Esophagus muscularis mucosa (tissue), 4 donors: ENCODE data around the gene UBIAD1. TPM values are rescaled to one million over a fixed set of nuclear protein-coding genes. Genes with fewer than 3 reads are reported as not detected.

Source experiments
- DNase-seq: peaks from one replicate; pipeline ENCODE4 v3.0.0-alpha.2; 2017; ENCODE audit errors: extremely low spot score
- H3K27ac ChIP-seq, 4 donors: fragments of 200-600 bp; sonication (generic); replicated peaks in 1 of 4; 1 replicate in 3 of 4; 2 replicates in 1 of 4; pipeline ENCODE4 v1.5.1; 2016 to 2019; ENCODE audit warnings: mild to moderate bottlenecking in 1 of 4
- H3K27me3 ChIP-seq, 4 donors: fragments of 200-600 bp; sonication (generic); one replicate each; pipeline versions ENCODE4 v1.5.1 to v1.6.0; 2016 to 2019
- H3K36me3 ChIP-seq, 4 donors: fragments of 200-600 bp; sonication (generic); one replicate each; pipeline ENCODE4 v1.5.1; 2016 to 2019
- H3K4me1 ChIP-seq, 4 donors: fragments of 200-600 bp; sonication (generic); one replicate each; pipeline ENCODE4 v1.5.1; 2016 to 2019
- H3K4me3 ChIP-seq, 4 donors: fragments of 200-600 bp; sonication (generic); 1 replicate in 2 of 4; 2 replicates in 2 of 4; pipeline ENCODE4 v1.5.1; 2016 to 2019; ENCODE audit warnings: mild to moderate bottlenecking in 4 of 4, moderate library complexity in 1 of 4
- H3K9me3 ChIP-seq, 4 donors: fragments of 200-600 bp; sonication (generic); 1 replicate in 3 of 4; 2 replicates in 1 of 4; pipeline ENCODE4 v1.5.1; 2016 to 2019
- EP300 ChIP-seq: sonication (generic); formaldehyde crosslinking; IDR thresholded peaks from one replicate; pipeline ENCODE4 v1.6.1; 2017; ENCODE audit warnings: antibody characterized with exemption
- POLR2A ChIP-seq: fragments of 450-650 bp; IDR thresholded peaks from one replicate; pipeline ENCODE4 v1.6.1; 2017; ENCODE audit warnings: antibody characterized with exemption, moderate library complexity, mild to moderate bottlenecking, low read depth
- POLR2AphosphoS5 ChIP-seq, 2 donors: sonication (generic); formaldehyde crosslinking; IDR thresholded peaks; one replicate each; pipeline ENCODE4 v1.6.1; 2017; ENCODE audit warnings: antibody characterized with exemption in 2 of 2
- WGBS: methylation state at CpG from one replicate; pipeline ENCODE4 v1.1.5; 2018; 5-methylcytosine and 5-hydroxymethylcytosine counted together
- intact Hi-C: fragments of 100-400 bp; cut with DNase I; formaldehyde crosslinking; loops from one replicate; pipeline ENCODE4 v1.15.1; 2023
- total RNA-seq, 4 donors: library from RNA; depleted of rRNA; stranded (reverse); fragments of >200 nt; gene quantifications; one replicate each; pipeline versions ENCODE4 v1.1.0 to v1.2.1, GENCODE V29; 2016
- TF ChIP-seq, protein P1 (sequence below), 3 experiments: fragments of 200-600 bp in 2 of 3; fragments of 450-650 bp in 1 of 3; sonication (generic) in 2 of 3; IDR thresholded peaks; one replicate each; pipeline ENCODE4 v1.5.1; 2017 to 2019; ENCODE audit warnings: antibody characterized with exemption in 3 of 3, mild to moderate bottlenecking in 2 of 3, moderate library complexity in 1 of 3

Gene UBIAD1
- 10 to 100 TPM; 10.4 to 15.9 (median 14.0) TPM for total RNA-seq

GRCh38 chr1:11272832-11273594 lies at the start of gene UBIAD1:
Gene UBIAD1 (plus strand): TSS chr1:11273198. CDS start chr1:11273532, 334 bp downstream.
- Histone ChIP-seq H3K27ac (peak within 1 kb of the TSS; percentile 87 to 92 (median 90)), H3K27me3 (peaks cover 0 to 2% (median 0%) of the 10 kb centered on the region in 4 donors), H3K4me3 (peak within 1 kb of the TSS; percentile 67 to 91 (median 81)), H3K9me3 (no peaks in the 10 kb centered on the region), H3K4me1 (peaks cover 26 to 38% (median 35%) of the 10 kb centered on the region in 4 donors), H3K36me3 (peaks cover 0 to 13% (median 2%) of the 10 kb centered on the region in 4 donors)
- intact Hi-C loops: no loop called here
- TF ChIP-seq EP300 (no peak), POLR2A (no peak), POLR2AphosphoS5 (IDR thresholded peaks at IDR 0.05) (peak; percentile 70 to 79)
- TF ChIP-seq, protein P1, sequence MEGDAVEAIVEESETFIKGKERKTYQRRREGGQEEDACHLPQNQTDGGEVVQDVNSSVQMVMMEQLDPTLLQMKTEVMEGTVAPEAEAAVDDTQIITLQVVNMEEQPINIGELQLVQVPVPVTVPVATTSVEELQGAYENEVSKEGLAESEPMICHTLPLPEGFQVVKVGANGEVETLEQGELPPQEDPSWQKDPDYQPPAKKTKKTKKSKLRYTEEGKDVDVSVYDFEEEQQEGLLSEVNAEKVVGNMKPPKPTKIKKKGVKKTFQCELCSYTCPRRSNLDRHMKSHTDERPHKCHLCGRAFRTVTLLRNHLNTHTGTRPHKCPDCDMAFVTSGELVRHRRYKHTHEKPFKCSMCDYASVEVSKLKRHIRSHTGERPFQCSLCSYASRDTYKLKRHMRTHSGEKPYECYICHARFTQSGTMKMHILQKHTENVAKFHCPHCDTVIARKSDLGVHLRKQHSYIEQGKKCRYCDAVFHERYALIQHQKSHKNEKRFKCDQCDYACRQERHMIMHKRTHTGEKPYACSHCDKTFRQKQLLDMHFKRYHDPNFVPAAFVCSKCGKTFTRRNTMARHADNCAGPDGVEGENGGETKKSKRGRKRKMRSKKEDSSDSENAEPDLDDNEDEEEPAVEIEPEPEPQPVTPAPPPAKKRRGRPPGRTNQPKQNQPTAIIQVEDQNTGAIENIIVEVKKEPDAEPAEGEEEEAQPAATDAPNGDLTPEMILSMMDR (IDR thresholded peaks at IDR 0.05): peak in 2 of 3 experiments; percentile 7 to 23
- 2% methylated on average over 6 of the region's 64 CpGs for WGBS
- DNase-seq: peak; percentile 97

GRCh38 chr1:11227106-11228077 lies 45.6 kb upstream of the UBIAD1 start:
- Histone ChIP-seq H3K36me3 (peaks cover 48 to 88% (median 76%) of the 10 kb centered on the region in 4 donors), H3K27me3 (no peaks in the 10 kb centered on the region), H3K27ac (no peak overlapping the region), H3K4me1 (no peaks in the 10 kb centered on the region), H3K4me3 (no peak overlapping the region), H3K9me3 (no peaks in the 10 kb centered on the region)
- DNase-seq: no peak
- no peak for TF ChIP-seq POLR2A
- TF ChIP-seq, protein P1 (IDR thresholded peaks at IDR 0.05): no peak
- TF ChIP-seq POLR2AphosphoS5 (IDR thresholded peaks at IDR 0.05): no peak
- no peak for TF ChIP-seq EP300
- WGBS: 86% methylated on average over 10 of the region's 10 CpGs
- intact Hi-C loops: no loop called here

DNA sequence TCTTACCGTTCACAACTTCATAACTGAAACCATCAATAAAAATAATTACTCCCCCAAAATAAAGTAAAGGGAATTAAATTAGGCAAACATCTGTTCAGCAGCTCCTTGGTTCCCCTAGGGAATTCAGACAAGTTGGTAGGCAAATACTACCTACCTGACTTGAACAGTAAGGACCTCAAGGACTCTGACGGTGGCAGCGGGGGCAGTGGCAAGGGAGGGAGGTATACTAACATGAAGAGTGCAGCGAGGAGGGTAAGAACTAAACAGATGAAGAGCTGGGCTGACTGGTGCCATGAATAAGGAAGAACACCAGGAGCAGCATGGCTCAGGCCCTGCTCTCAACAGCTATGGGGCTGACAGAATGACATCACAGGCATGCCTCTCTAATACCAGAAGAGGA lies 43.8 kb upstream of the UBIAD1 start:
- H3K9me3 ChIP-seq: no peaks in the 10 kb centered on the region
- no peak overlapping the region for H3K4me3 ChIP-seq
- H3K27me3 ChIP-seq: no peaks in the 10 kb centered on the region
- H3K36me3 ChIP-seq: peaks cover 61 to 96% (median 84%) of the 10 kb centered on the region in 4 donors
- intact Hi-C loops: no loop called here
- no peak for DNase-seq
- WGBS: 96% methylated on average over 4 of the region's 4 CpGs
- H3K27ac ChIP-seq: no peak overlapping the region
- TF ChIP-seq POLR2AphosphoS5 (IDR thresholded peaks at IDR 0.05) (no peak), EP300 (no peak), POLR2A (no peak)
- TF ChIP-seq, protein P1 (IDR thresholded peaks at IDR 0.05): no peak
- no peaks in the 10 kb centered on the region for H3K4me1 ChIP-seq

GRCh38 chr1:11233208-11233607 lies 39.8 kb upstream of the UBIAD1 start:
- Histone ChIP-seq H3K27me3 (no peaks in the 10 kb centered on the region), H3K27ac (no peak overlapping the region), H3K4me1 (peaks cover 12 to 17% (median 15%) of the 10 kb centered on the region in 4 donors), H3K4me3 (no peak overlapping the region), H3K9me3 (no peaks in the 10 kb centered on the region), H3K36me3 (peaks cover 72 to 99% (median 94%) of the 10 kb centered on the region in 4 donors)
- 94% methylated on average over 2 of the region's 2 CpGs for WGBS
- TF ChIP-seq POLR2AphosphoS5 (IDR thresholded peaks at IDR 0.05): no peak
- intact Hi-C loops: no loop called here
- no peak for DNase-seq

GRCh38 chr1:11237356-11237755 lies 35.6 kb upstream of the UBIAD1 start:
- Histone ChIP-seq H3K4me3 (no peak overlapping the region), H3K9me3 (no peaks in the 10 kb centered on the region), H3K27me3 (no peaks in the 10 kb centered on the region), H3K36me3 (peaks cover 69 to 99% (median 93%) of the 10 kb centered on the region in 4 donors), H3K4me1 (peaks cover 12 to 17% (median 15%) of the 10 kb centered on the region in 4 donors), H3K27ac (peak overlapping the region in 3 of 4 donors; percentile 2 to 61 (median 48))
- TF ChIP-seq, protein P1 (IDR thresholded peaks at IDR 0.05): no peak
- TF ChIP-seq POLR2AphosphoS5 (IDR thresholded peaks at IDR 0.05) (no peak), EP300 (no peak)
- WGBS: 67% methylated on average over 6 of the region's 6 CpGs
- intact Hi-C loops: no loop called here
- no peak for DNase-seq
